Left forelimb (tissue), 1 donor: ENCODE results near the gene PHYHIPL.
"Not testable (repeated sequence)": the region's sequence is repeated elsewhere in the genome, so short reads cannot be mapped to it uniquely, and the experiment has no call there.

Source experiments
- DNase-seq: peaks from one replicate; pipeline ENCODE4 v3.0.0-alpha.2; 2018; ENCODE audit warnings: low spot score

The PHYHIPL gene

DNA sequence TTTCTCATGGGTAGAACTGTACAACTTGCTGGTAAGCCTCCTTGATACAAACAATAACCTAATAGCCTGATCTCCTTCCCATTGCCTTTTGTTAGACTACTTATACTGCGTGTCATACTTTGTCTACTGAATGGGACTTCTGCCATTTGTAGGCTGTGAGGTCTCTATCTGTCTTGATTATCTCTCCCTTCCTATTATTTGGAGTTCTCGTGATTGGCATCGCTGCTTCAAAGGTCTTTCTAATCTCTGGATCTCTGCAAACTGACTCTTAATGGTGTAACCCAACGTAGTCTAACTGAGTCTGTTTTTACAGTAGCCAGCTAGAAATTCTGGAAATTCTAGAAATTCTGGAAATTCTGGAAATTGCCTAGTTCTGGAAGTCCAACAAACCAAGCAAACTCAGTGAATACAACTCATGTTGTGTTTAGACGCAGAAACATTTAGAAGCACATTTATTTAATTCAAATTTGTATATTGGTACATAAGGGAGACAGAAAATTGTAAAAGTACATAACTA, 29.8 kb downstream of the PHYHIPL start:
- no peak for DNase-seq

DNA sequence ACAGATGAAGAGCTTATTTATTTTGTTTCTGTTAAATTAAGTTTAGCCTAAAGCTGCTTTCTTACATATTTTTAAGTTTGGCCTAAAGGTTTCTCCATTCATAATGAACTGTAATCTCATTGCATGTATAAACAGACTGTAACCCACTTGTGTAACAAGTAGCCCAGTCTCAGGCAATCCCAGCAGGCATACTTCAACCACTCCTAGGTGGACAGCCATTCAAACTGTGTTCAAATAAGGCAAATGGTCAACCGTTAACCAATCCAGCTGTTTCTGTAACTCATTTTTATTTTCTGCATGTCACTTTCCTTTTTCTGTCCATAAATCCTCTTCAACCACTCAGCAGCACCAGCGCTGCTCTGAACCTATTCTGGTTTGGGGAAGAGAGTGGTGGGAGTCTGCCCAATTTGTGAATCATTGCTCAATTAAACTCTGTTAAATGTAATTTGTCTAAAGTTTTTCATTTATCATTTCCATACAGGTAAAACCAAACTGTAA, 35.9 kb downstream of the PHYHIPL start:
- no peak for DNase-seq

DNA sequence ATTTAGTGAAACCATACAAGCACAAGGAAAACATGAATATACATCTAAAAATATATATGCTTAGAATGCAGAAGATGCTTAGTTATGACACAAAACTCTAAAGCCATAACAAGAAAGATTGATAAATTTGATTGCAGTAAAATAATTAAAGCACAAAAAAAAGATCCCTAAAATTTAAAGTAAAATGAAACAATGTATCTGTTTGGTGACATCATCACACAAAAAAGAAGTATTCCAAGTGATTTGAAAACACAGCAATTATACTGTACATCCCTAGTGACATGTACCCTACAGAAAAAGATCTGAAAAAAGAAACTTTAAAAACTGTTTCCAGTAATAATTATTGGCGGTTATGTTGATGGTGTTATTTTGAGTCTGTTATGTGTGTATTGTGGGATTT, 37.7 kb downstream of the PHYHIPL start:
- no peak for DNase-seq

DNA sequence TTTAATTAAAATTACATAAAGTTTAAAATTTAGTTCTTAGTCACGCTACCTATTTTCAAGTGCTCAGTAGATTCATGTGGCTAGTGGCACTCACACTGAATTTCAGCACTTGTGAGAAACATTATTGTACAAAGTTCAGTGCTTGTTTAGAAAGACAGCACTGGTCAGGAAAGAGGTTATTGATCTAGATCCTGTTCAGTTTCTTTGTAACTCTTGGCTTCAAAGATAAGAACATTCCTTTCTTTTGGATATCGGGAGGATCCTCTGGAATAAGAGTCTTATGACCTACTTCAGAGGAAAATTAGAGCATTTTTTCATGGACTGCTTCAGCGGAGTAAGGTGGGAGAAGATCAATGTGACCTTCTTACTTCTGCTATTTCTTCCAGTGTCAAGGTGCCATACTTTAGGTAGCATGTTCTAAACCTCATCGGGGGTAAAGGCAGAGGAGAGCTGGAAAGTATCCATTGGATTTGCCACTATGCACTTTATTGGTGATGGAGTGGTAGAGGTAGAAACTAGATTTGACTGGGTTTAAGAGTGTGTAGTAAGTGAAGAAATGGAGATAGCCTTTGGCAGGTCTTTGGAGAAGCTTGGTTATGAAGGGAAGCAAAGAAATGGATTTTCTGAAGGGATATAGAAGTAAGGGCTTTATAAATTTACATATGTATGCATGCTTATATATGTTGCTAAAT, 39.9 kb downstream of the PHYHIPL start:
- no peak for DNase-seq

DNA sequence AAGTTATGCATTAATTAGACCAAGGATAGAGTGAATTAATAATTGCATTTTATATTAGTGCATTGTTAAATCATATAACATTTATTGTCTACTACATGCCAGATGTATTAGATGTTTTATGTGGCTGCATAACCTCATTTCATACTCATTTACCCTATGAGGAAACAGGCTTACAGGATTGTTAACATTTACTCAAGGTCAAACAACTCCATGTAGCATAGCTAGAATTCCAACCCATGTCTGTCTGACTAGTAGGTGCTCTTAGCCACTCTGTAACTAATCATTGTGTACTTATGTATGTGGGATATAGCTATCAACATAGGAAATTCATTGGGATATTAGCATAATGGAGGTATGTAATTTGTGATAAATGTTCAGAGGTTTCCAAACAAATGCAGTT, 46.3 kb downstream of the PHYHIPL start:
- no peak for DNase-seq

DNA sequence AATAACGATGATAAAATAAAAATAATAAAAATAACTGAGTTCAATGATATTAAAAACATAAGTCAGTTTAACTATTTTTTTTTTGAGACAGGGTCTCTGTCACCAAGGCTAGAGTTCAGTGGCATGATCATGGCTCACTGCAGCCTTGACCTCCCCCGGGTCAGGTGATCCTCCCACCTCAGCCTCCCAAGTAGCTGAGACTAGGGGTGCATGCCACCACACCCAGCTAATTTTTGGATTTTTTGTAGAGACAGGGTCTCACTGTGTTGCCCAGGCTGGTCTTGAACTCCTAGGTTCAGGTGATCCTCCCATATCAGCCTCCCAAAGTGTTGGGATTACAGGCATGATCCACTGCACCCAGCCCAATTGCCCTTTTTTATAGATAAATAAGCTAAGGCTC, 47.2 kb downstream of the PHYHIPL start:
- not testable (repeated sequence) for DNase-seq

DNA sequence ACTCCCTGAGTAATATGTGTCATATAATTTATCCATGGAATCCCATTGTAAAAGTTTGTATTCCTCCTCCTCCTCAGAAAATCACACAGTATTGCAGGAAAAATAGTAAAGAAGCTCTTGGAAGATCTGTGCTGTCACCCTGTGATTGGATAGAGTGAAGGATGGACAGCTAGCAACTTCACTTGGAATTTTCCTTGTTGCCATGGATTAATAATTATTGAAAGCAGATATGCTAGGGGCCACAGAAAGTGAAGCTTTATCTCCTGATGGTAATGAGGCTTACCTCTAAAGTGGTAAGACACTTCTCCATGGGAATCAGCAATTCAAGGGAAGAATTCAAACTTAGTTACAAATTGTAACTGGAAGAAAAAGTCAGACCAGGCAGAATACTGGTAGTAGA, 48.8 kb downstream of the PHYHIPL start:
- DNase-seq: no peak

DNA sequence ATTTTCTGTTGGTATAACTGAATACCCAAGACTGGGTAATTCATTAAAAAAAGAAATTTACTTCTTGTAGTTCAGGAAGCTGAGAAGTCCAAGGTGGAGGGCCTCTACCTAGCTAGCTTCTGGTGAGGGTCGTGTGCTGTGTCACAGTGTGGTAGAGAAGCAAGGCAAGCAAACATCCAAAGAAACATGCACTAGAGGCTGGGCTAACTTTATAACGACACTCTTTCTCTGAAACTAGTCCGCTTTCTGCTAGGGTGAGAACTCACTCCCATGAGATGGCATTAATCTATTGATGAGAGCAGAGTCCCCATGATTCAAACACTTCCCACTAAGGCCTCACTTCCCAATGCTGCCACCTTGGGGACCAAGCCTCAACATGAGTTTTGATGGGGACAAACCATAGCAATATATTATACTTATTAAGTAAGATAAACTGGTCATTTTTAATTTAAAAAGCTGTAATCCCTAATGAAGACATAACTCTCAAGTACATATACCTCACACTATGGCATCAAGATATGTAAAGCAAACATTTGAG, 50.8 kb downstream of the PHYHIPL start:
- DNase-seq: no peak

DNA sequence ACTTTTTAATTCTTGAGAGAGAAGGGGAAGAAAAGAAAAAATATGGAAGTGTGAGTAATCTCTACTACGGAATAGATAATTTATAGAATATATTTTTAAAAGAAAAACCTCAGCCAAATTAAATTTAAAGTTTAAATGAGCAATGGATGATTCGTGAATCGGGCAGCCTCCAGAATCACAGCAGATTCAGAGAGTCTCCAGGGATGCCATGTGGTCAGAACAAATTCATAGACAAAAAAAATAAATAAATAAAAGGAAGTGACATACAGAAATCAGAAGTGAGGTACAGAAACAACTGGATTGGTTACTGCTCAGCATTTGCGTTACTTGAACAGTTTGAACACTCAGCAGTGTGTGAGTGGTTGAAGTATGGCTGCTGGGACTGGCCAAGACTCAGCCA, 53.0 kb downstream of the PHYHIPL start:
- no peak for DNase-seq

DNA sequence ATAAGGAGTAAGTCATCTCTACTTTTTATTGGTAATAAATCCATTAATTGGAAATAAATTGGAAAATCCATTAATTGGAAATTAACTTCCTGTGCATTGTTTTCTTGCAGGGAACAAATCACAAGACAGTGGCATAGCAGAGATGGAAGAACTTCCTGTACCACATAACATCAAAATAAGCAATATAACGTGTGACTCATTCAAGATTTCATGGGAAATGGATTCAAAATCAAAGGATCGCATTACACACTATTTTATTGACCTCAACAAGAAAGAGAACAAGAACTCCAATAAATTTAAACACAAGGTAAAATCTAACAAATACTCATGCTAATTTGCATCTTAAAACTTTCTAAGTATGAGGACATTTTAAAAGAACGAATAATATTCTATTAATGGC, 57.8 kb downstream of the PHYHIPL start:
- DNase-seq: no peak

DNA sequence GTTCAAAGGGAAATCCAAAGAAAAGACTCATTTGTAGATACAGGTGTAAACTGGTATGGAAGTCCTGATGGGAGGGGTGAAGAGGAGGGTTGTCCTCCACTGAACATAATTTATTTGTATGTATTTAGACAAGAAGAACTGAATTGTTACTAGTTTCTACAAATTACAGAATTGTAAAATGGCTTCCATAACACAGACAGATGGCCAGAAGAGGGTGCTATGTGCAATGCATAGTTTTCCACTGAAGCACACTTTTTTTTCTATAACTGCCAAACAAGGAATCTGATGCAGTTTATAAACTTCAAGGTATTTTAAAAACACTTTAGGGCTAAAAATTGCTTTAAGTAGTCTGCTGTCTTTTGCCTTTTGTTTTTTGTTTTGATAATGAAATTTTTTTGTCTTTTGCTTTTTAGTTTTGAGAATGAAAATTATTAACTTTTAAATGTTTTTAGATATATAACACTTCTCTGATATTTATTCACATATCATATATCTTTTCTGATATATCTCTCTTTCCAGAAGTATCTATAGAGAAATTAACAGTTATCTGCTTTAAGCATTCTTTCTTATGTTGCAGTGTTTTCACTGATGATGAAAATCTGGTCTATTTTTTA, 58.5 kb downstream of the PHYHIPL start:
- DNase-seq: no peak

DNA sequence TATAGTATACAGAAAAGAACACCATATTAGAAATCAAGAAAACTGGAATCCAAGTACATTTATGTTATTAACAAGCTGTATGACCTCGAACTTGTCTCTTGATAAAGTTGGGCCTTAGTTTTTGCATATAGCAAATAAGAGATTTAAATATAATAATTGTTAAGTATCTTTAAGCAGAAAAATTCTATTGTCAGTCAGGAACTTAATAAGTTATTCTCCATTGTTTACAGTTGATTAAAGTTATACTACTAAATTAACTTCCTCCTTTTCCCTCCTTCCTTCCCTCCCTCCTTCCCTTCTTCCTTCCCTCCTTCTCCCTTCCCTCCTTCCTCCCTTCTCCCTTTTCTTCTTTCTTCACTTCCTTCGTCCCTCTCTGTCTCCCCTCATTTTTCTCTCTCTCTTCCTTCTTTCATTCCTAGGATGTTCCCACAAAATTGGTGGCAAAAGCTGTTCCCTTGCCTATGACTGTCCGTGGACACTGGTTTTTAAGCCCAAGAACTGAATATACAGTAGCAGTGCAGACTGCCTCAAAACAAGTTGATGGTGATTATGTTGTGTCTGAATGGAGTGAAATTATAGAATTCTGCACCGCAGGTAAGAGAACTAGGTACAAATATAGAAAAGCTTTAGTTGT, 59.7 kb downstream of the PHYHIPL start:
- no peak for DNase-seq

DNA sequence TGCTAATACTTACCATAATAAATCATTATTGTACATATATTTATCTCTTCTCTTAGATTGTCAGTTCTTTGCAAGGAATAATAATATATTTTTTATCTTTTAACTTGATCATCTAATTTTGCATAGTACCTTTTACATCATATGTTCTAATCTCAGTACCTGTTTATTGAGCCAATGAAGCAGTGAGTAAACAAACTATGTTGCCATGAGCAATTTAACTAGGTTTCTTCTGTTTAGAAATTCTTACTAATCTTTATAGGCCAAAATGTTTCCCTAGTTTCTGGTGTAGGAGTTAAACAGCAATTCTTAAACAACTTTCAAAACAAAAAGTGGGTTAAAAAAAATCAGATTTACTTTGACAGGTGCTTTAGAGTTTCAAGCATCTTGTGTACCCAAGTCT, 61.3 kb downstream of the PHYHIPL start:
- DNase-seq: no peak

DNA sequence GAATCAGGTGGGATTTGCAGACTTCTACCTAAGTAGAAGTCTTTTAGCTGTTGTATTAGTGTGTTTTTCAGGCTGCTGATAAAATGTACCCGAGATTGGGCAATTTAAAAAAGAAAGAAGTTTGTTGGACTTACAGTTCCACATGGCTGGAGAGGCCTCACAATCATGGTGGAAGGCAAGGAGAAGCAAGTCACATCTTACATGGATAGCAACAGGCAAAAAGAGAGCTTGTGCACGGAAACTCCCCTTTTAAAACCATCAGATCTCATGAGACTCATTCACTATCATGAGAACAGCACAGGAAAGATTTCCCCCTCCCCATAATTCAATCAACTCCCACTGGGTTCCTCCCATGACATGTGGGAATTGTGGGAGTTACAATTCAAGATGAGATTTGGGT, 62.7 kb downstream of the PHYHIPL start:
- DNase-seq: not testable (repeated sequence)

DNA sequence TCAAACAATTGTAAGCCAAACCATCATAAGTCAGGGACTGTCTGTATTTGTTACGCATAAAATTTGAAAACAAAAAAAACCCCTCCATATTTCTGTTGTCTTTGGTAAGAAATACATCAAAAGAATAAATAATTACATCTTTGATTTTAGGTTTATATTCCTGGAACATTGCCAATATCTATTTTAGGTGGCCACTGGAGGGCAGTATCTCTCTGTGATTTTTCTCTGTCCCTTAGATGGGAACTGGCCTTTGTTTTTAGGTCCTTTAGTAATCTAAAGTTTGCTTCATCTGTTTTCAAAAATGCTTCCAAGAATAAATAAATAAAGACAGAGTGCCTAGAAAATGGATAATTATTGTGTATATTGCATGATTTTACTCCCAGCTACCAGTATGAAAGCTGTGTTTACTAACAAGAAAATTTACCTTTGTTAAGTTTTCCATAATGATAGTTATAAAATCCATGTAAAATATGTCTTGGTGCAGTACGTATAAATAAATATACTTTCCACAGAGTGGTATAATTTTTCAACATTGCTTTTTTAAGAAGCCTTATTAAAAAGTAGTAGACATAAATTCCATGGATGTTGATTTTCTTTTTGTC, 64.2 kb downstream of the PHYHIPL start:
- DNase-seq: no peak

DNA sequence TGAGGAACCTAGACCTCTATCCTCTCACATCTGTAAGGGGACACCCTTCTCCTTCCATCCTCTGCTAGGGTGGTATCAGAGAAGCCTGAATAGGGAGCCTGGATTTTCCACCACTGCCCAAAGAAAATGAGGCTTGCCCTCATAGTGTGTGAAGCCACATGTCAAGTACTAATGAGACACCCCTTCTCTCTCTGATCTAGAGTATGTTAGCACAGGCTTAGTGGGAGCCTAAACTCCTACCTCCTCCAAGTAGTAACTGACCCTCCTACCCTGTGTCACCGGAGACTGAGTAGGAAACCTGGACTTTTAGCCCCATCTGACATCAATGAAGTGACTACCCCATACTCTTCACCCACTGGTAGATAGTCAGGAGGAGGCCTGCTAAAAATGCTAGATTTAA, 65.6 kb downstream of the PHYHIPL start:
- DNase-seq: no peak

DNA sequence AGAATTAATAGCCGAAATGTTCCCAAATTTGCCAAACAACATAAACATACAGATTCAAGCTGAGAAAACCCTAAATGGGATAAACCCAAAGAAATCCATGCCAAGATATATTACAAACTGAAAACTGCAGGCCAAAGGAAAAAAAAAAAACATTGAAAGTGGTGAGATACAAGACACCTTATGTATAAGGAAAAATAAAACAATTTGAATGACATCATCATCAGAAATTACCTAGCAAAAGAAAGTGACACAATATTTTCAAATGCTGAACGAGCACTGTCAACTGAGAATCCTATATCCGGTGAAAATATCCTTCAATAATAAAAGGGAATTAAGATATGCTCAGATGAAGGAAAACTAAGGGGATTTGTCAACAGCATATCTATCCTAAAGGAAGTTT, 66.5 kb downstream of the PHYHIPL start:
- DNase-seq: no peak

DNA sequence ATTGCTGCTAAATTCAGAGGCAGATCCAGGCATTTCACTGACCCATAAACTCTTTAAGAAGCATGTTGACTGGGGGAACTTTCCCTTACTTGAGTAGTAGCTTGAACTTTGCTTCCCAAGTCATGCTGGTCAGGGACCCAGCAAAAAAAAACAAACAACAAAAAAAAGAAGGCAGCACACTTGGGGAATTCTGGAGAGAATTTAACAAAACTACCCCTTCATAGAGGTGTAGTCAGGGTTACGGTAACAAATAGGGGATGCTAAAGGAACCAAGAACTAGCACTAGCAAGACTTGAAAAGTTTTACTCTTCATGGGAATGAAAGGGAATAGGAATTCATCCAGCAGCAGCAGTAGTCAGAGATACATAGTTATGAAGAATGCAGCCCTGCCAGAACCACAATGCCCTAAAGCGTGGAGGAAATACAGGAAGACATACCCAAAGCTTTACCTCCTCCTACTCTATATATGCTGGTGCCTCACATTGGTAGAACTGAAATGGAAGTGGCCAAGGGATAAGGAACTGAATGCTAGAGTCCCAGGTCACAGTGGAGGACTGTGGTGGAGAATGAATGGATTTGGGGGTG, 67.3 kb downstream of the PHYHIPL start:
- no peak for DNase-seq

DNA sequence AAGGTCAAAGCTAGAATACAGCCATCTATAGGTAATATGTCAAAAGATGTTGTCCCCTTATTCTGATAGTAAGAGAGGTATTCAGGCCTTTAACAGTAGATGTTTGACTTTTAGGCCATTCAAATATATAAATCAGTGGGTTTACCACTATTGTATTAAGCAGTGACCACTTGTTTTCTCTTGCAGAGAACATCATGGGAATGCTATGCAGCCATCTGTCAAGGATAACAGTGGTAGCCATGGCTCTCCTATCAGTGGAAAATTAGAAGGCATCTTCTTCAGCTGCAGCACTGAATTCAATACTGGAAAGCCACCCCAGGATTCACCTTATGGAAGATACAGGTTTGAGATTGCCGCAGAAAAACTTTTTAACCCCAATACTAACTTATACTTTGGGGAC, 68.4 kb downstream of the PHYHIPL start:
- DNase-seq: no peak

DNA sequence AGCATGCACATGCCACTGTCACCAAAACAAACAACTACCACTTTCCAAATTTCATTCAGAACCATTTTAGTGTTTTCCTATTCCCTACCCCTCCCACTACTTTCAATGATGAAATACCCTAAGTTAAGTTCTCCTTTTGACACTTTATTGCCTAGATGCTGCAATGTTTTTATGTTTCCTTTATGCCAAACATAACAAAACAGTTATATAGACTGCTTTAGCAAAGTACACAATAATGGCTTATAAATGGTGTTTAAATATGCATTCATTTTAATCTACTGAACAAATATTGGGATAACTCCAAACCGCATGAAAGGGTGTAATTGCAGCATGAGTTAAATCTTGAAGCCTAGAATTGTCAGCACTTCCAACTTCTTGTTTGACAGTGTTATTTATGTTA, 69.2 kb downstream of the PHYHIPL start:
- DNase-seq: no peak

DNA sequence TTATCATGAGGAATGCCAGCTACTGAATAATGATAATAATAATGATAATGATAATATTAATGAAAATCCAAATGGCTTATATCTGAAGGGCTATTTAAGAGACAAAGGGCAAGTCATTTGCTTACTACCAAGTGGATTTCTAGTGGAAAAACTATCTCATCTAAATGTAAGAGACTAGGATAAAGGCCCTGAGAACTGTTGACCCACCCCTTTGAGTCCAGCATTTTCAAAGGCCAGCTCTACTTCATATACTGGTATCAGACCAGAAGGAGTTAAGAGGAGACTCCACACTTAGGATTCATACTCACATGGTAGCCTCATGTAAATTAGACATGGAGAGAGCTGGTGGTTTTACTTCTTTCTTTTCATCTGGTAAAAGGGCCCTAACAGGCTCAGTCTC, 76.0 kb downstream of the PHYHIPL start:
- no peak for DNase-seq

DNA sequence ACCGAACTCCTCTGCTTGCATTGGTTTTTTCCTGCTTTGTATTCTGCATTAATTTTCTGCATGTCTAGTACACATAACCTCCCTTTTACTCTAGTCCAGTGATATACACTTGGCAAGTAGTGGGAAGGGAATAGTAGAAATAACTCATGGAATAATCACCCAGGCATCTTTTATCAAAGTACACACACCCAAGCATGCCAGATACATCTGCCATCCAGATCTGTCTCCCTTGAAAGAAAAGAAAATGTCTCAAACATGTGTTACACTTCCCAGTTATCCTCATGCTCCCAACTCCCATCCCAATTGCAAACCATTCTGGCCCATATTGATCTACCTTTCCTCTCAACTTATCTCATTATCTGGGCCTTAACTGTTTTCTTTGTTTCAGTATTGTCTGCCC, 79.0 kb downstream of the PHYHIPL start:
- DNase-seq: no peak
